ENCODE data around the gene KCNC1. TPM values are rescaled to one million over a fixed set of nuclear protein-coding genes. Genes with fewer than 3 reads are reported as not detected.

The KCNC1 gene
- total RNA-seq, 1 experiment from 2014 or later = 0.26 TPM

DNA sequence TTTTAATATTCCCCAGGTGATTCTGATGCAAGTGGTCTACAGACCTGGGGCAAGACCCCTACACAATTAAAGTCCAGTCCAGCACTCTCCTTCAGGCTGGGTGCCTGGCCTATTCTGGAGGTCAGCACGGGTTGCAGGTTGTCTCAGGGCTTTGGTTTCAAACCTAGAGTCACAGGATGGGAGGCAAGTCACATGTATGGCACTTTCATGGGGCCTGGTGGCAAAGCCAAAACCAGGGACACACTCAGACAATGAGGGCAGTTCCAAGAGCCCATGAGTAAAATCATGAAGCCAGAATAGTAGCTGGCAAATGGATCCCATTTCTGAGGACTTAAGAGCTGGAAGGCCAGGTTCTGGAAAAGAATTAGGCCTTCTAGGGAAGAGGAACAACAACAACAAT is 96.6 kb downstream of the KCNC1 start:
- no TSS peak for BruUV-seq (replicated peaks)

DNA sequence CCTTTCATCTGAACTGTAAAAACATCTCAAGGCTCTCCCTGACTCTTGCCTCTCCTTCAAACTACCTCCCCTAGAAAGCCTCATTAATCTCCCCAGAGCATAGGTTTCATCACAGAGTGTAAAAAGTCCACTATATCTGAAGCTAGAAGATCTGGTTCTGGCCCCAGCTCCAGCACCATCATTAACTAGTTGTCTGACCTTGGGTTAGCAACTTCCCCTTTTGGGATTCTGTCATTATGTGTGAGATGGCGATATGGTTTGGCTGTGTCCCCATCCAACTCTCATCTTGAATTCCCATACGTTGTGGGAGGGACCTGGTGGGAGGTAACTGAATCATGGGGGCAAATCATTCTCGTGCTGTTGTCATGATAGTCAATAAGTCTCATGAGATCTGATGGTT is 97.3 kb downstream of the KCNC1 start:
- Mint-ChIP-seq H3K36me3 (ENCODE audit: insufficient read depth, unreplicated experiment) (no peaks in the 10 kb centered on the region), H3K9me3 (ENCODE audit: low read depth, unreplicated experiment) (no peaks in the 10 kb centered on the region), H3K27me3 (ENCODE audit: unreplicated experiment) (no peaks in the 10 kb centered on the region), H3K4me3 (ENCODE audit: low read depth, unreplicated experiment) (no peak overlapping the region), H3K27ac (ENCODE audit: unreplicated experiment) (no peak overlapping the region), H3K4me1 (ENCODE audit: low read depth, unreplicated experiment) (no peaks in the 10 kb centered on the region)
- CTCF ChIA-PET = no interaction called here
- DNase-seq = no peak
- intact Hi-C loops (cut with micrococcal nuclease; ENCODE audit: unreplicated experiment) = no loop called here
- BruUV-seq (replicated peaks) = no TSS peak
- TF ChIP-seq, protein P1, sequence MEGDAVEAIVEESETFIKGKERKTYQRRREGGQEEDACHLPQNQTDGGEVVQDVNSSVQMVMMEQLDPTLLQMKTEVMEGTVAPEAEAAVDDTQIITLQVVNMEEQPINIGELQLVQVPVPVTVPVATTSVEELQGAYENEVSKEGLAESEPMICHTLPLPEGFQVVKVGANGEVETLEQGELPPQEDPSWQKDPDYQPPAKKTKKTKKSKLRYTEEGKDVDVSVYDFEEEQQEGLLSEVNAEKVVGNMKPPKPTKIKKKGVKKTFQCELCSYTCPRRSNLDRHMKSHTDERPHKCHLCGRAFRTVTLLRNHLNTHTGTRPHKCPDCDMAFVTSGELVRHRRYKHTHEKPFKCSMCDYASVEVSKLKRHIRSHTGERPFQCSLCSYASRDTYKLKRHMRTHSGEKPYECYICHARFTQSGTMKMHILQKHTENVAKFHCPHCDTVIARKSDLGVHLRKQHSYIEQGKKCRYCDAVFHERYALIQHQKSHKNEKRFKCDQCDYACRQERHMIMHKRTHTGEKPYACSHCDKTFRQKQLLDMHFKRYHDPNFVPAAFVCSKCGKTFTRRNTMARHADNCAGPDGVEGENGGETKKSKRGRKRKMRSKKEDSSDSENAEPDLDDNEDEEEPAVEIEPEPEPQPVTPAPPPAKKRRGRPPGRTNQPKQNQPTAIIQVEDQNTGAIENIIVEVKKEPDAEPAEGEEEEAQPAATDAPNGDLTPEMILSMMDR (IDR thresholded peaks at IDR 0.05; ENCODE audit: unreplicated experiment) = no peak

More for the DNA sequence above, 96.6 kb downstream of the KCNC1 start:
- Mint-ChIP-seq H3K4me1 (ENCODE audit: low read depth, unreplicated experiment) (no peaks in the 10 kb centered on the region), H3K27ac (ENCODE audit: unreplicated experiment) (no peak overlapping the region), H3K9me3 (ENCODE audit: low read depth, unreplicated experiment) (no peaks in the 10 kb centered on the region), H3K27me3 (ENCODE audit: unreplicated experiment) (no peaks in the 10 kb centered on the region), H3K4me3 (ENCODE audit: low read depth, unreplicated experiment) (no peak overlapping the region), H3K36me3 (ENCODE audit: insufficient read depth, unreplicated experiment) (no peaks in the 10 kb centered on the region)
- no peak for DNase-seq
- intact Hi-C loops (cut with micrococcal nuclease; ENCODE audit: unreplicated experiment) = no loop called here
- CTCF ChIA-PET = no interaction called here
- TF ChIP-seq, protein P1 (IDR thresholded peaks at IDR 0.05; ENCODE audit: unreplicated experiment) = no peak

Other genes with a start within 250 kb of the KCNC1 start
- gene USH1C, start 190.4 kb upstream of the KCNC1 start, total RNA-seq (2022) = 17.5 and 32.1 TPM in 2 replicates
- gene OTOG, start 187.5 kb upstream of the KCNC1 start, total RNA-seq (2022) = 0.32 TPM in 1 of 2 replicates, not detected in the other
- not detected in 2 replicates for gene MYOD1, start 15.2 kb upstream of the KCNC1 start, total RNA-seq (2022)

All from Calu3 (cell line).